NCI-H1048 (cell line): ENCODE data around the gene PATL1.
A peak's percentile ranks its signal among the peaks of the same experiment; 100 is the strongest.
"Not testable (repeated sequence)": the region's sequence is repeated elsewhere in the genome, so short reads cannot be mapped to it uniquely, and the experiment has no call there.

Experiments
- DNase-seq: peaks from one replicate; lab custom pipeline; 2025; lab: John Stamatoyannopoulos, UW

The PATL1 gene

GRCh38 chr11:59668950-59669610 lies at the start of gene PATL1:
Gene PATL1 (minus strand): TSS chr11:59669037. CDS start chr11:59668895, 142 bp downstream.
- DNase-seq, result peak; percentile 95

GRCh38 chr11:59716051-59716450 lies 47.2 kb upstream of the PATL1 start:
- DNase-seq, result no peak

- DNase-seq, result no peak
Measured at GRCh38 chr11:59713745-59714144, 44.9 kb upstream of the PATL1 start, which contains the start of gene OR10V1. Gene OR10V1 (minus strand): TSS chr11:59713845. CDS start chr11:59713845, 0 bp downstream.

- no peak for DNase-seq
Measured at GRCh38 chr11:59710136-59710847, 41.5 kb upstream of the PATL1 start.

GRCh38 chr11:59708537-59708936 lies 39.7 kb upstream of the PATL1 start:
- DNase-seq, result no peak

GRCh38 chr11:59707371-59707770 lies 38.5 kb upstream of the PATL1 start:
- no peak for DNase-seq

GRCh38 chr11:59706518-59707285 lies 37.9 kb upstream of the PATL1 start:
- no peak for DNase-seq

- no peak for DNase-seq
Measured at GRCh38 chr11:59705294-59705693, 36.5 kb upstream of the PATL1 start.

GRCh38 chr11:59703515-59703914 lies 34.7 kb upstream of the PATL1 start:
- not testable (repeated sequence) for DNase-seq

GRCh38 chr11:59700157-59700556 lies 31.3 kb upstream of the PATL1 start:
- DNase-seq, result not testable (repeated sequence)

- no peak for DNase-seq
Measured at GRCh38 chr11:59698506-59698905, 29.7 kb upstream of the PATL1 start.

GRCh38 chr11:59692915-59693314 lies 24.1 kb upstream of the PATL1 start:
- no peak for DNase-seq

GRCh38 chr11:59691156-59691555 lies 22.3 kb upstream of the PATL1 start:
- no peak for DNase-seq

GRCh38 chr11:59689015-59689414 lies 20.2 kb upstream of the PATL1 start:
- no peak for DNase-seq

- not testable (repeated sequence) for DNase-seq
Measured at GRCh38 chr11:59681260-59681725, 12.5 kb upstream of the PATL1 start.

GRCh38 chr11:59680287-59681154 lies 11.7 kb upstream of the PATL1 start:
- DNase-seq, result no peak

- no peak for DNase-seq
Measured at GRCh38 chr11:59679347-59679746, 10.5 kb upstream of the PATL1 start.

GRCh38 chr11:59678813-59679165 lies 10.0 kb upstream of the PATL1 start:
- DNase-seq, result no peak

- no peak for DNase-seq
Measured at GRCh38 chr11:59678118-59678812, 9.4 kb upstream of the PATL1 start.

GRCh38 chr11:59676205-59676604 lies 7.4 kb upstream of the PATL1 start:
- DNase-seq, result no peak

- DNase-seq, result no peak
Measured at GRCh38 chr11:59674291-59674690, 5.5 kb upstream of the PATL1 start.
